Rectal smooth muscle tissue (tissue), 1 donor: ENCODE measurements around the gene RANBP3.
A peak's percentile ranks its signal among the peaks of the same experiment; 100 is the strongest.
"Not testable (repeated sequence)": the region's sequence is repeated elsewhere in the genome, so short reads cannot be mapped to it uniquely, and the experiment has no call there.

Experiments
- H3K27ac ChIP-seq: one replicate; pipeline ENCODE4 v1.7.0; 2013; ENCODE audit warnings: low read depth, low read length, inconsistent platforms
- H3K27me3 ChIP-seq: one replicate; pipeline ENCODE4 v1.7.0; 2013; ENCODE audit warnings: low read length; ENCODE audit not compliant: control insufficient read depth, insufficient read depth
- H3K36me3 ChIP-seq: one replicate; pipeline ENCODE4 v1.7.0; 2013; ENCODE audit warnings: low read length; ENCODE audit not compliant: control insufficient read depth, insufficient read depth
- H3K4me1 ChIP-seq: one replicate; pipeline ENCODE4 v1.7.0; 2013; ENCODE audit warnings: low read length; ENCODE audit not compliant: control insufficient read depth, insufficient read depth
- H3K4me3 ChIP-seq: one replicate; pipeline ENCODE4 v1.7.0; 2013; ENCODE audit warnings: low read length
- H3K9ac ChIP-seq: one replicate; pipeline ENCODE4 v1.7.0; 2013; ENCODE audit warnings: low read length

RANBP3 gene

DNA sequence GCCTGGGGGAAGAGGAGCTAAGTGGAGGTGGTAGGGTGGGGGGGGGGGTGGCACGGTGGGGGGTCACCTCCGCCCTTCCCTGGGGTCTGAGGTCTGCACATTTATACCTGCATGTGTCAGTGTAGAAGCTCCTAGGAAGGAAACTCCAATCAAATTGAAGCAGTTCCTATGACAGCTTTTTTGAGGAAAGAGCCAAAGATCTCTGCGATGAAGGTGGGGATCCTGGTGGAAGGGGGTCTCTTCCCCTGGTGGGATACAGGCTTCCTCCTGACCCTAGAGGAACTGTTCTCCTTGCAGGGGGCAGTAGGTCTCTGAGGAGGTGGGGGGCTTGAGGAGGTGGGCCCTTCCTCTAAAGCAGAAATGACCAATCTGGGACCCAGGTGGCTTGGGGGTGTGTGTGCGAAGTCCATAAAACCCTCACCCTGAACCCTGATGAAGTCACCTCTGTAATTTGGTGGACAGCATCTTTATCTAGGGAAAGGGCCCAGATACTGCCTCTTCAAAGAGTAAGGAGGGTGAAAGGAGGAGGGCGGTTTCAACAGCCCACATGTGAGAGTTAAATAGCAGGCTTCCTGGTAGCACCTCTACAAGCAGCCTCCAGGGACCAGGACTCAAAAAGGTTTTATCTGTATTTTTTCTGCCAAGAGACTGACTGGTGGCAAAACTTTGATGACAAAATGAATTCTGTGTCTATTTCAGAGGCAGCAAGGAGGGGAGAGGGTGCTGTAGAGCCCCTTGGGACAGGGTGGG, 12.9 kb downstream of the RANBP3 start:
- Histone ChIP-seq H3K27me3 (no peaks in the 10 kb centered on the region), H3K4me3 (no peak overlapping the region), H3K4me1 (peaks cover 53% of the 10 kb centered on the region), H3K27ac (no peak overlapping the region), H3K36me3 (peaks cover 2% of the 10 kb centered on the region), H3K9ac (no peak overlapping the region)

DNA sequence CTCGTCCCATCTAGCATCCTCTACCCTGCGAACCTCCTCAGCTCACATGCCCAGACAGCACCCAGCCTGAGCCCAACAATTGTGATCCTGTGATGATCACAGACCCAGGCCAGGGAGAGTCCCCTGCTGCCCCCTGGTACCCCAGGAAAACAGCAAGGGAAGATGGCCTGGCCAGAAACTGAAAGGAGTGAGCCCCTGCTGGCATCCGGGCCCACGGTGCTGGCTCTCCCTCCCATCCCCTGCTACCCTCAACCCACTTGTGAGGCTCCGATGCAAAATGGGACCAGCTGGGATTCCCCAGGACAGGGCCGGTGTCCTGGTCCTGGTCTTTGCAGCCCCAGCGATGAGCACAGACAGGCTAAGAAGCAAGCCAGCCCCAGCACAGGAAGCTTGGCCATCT, 14.1 kb downstream of the RANBP3 start:
- Histone ChIP-seq H3K27ac (no peak overlapping the region), H3K36me3 (peaks cover 2% of the 10 kb centered on the region), H3K4me3 (no peak overlapping the region), H3K4me1 (peaks cover 53% of the 10 kb centered on the region), H3K27me3 (no peaks in the 10 kb centered on the region), H3K9ac (no peak overlapping the region)

DNA sequence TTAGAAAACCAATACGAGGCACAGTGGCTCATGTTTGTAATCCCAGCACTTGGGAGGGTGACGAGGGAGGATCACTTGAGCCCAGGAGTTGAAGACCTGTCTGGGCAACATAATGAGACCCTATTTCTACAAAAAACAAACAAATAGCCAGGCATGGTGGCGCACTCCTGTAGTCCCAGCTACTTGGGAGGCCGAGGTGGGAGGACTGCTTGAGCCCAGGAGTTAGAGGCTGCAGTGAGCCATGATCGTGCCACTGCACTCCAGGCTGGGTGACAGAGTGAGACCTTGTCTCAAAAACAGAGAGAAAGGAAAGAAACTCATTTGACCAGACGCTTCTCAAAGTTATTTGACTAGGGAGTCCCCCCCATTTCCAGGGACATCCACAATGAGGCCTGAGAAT, 14.7 kb downstream of the RANBP3 start:
- not testable (repeated sequence) for H3K9ac ChIP-seq, H3K27me3 ChIP-seq, H3K4me3 ChIP-seq, H3K36me3 ChIP-seq, H3K27ac ChIP-seq
- peaks cover 47% of the 10 kb centered on the region for H3K4me1 ChIP-seq

DNA sequence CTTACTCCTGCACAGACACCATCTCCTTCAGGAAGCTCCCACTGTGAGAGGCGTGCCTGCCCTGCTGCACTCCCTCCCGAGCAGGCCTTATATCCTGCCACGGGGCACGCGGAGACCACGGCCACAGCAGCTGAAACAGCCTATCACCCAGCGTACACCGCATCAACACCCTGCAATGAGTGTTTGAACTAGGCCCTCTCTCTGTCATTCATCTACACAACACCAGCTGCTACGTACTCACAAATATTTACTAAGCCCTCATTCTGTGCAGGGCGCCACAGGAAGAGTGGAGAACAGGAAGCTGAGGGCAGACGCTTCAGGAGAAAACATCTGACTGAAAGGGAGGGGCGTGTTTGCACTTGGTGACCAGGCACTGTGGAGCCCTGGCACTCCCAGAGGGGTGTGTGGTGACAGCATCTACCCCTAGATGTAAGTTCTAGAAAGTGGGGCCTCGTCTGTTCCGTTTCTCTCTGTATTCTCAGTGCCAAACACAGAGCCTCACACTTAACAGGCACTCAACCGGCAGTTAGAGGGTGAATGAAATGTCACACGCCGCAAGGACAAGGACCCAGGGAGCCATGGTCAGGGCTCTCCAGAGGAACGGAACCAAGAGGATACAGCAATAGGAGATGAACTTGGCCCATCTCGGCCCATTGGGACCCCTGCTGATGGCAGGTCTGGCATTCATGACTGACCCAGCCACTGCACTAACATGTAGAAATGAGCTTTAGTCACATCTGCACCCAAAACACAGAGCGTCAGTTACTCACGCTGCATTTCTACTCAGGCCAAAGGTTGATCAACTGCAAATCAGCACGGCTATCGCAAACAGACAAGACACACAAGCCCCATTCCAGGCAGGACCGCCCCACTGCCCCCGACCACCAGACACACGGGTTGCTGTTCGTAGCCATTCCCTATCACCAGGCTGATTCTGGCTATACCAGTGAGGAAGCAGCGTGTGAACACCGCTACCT, 15.7 kb downstream of the RANBP3 start:
- peaks cover 2% of the 10 kb centered on the region for H3K36me3 ChIP-seq
- H3K9ac ChIP-seq: no peak overlapping the region
- H3K27ac ChIP-seq: peak overlapping the region; percentile 62
- H3K4me3 ChIP-seq: peak overlapping the region; percentile 2
- peaks cover 38% of the 10 kb centered on the region for H3K4me1 ChIP-seq
- H3K27me3 ChIP-seq: no peaks in the 10 kb centered on the region

DNA sequence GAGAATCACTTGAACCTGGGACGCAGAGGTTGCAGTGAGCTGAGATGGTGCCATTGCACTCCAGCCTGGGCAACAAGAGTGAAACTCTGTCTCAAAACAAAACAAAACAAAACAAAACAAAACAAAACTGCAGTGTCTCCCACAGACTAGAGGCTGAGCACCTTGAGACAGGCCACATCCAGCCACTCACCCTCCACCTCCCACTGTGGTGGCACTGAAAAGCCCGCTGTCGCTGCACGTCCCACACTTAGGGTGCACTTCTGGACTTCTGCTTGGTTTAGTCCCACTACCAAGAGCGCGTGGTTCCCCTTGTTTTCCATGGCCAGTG, 16.3 kb downstream of the RANBP3 start:
- not testable (repeated sequence) for H3K36me3 ChIP-seq, H3K9ac ChIP-seq, H3K27me3 ChIP-seq
- H3K4me3 ChIP-seq: peak overlapping the region; percentile 2
- peaks cover 33% of the 10 kb centered on the region for H3K4me1 ChIP-seq
- peak overlapping the region; percentile 62 for H3K27ac ChIP-seq

DNA sequence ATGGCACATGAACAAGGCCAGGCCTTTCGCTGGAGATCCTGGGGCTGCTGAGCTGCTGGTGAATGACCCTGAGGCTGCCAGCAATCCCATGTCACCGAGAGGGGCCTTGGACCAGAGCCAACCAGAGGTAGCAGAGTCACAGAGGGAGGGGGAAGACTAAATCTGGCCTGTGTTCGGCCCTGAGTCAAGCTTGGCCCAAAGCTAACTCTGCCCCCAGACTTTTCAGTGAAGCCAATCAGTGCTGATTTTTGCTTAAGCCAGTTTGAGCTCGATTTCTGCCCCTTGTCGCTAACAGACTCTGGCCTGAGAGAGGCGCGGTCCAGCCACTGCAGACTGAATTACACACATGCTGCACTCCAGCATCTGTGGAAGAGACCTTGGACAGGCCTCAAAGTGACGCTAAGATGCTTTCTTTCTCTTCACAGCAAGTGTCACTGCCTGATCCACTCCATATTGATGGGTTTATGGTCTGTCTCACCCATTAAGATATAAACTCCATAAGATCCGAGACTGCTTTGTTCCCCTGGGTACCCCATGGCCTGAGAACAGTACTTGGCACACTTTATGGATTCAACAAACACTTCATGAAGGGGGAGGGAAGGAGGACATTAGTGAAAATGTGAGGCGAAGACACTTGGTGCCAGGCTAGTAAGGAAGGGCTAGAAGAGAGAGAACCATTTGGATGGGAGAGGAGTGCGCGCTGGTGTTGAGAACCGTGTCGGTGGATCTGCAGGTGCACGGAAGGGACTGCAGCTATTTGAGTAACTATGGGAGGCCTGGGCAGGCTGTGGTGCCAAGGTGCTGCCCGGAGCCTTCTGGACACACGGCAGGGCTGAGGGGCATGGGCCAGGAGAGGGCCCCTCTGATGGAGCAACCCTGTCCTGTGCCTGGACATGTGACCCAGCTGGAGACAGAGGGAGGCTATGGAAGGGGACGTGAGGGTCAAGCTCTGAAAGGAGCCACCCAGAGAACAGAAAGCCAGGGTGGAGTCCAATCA, 17.6 kb downstream of the RANBP3 start:
- Histone ChIP-seq H3K9ac (peak overlapping the region; percentile 28), H3K4me3 (no peak overlapping the region), H3K36me3 (no peaks in the 10 kb centered on the region), H3K27ac (peak overlapping the region; percentile 58), H3K27me3 (no peaks in the 10 kb centered on the region), H3K4me1 (peaks cover 25% of the 10 kb centered on the region)

DNA sequence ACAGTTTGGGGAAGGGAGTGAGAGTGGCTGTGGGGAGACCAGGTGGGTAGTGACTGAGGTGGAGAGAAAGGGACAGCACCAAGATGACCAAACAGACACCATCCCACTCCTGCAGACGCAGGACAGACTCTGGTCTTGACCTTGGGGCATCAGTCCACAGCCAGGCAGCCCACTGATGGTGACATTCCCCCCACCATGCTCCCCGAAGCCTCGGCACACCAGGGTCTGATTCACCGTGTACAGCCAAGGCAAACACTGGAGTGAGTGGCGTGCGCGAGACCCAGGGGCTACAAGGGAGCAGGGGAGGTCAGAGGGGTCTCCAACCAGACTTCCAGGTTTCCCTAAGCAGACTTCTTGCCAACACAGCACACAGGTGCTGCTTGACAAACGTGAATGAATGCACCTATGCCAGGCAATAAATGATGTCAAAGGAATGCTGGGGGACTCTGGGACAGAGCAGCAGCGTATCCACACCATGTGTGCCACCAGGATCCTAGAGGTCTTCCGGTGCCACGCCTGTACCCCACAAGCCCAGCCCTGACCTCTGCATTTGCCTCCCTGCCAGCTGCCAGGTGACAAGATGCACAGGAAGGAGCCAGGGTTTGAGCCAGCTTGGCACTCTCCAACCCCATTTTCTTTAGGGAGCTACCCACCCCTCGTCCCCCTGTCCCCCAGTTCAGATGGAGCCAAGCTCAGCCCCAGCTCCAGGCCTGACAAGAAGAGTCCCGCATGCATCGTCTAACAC, 18.5 kb downstream of the RANBP3 start:
- no peaks in the 10 kb centered on the region for H3K27me3 ChIP-seq
- no peak overlapping the region for H3K9ac ChIP-seq
- peaks cover 32% of the 10 kb centered on the region for H3K4me1 ChIP-seq
- H3K36me3 ChIP-seq: no peaks in the 10 kb centered on the region
- H3K4me3 ChIP-seq: no peak overlapping the region
- peak overlapping the region; percentile 16 for H3K27ac ChIP-seq

DNA sequence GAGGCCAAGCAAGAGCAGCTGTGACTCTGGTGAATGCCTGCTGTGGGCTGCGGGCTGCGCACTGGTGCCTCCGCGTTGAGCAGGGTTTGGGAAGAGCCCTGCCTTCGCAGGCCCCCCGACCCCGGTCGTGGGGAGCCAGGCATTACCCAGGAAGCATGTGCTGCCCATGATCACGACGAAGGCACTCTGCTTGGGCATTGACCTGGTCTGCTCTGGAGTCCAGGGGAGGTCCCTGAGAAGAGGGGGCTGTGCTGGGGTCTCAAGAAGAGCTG, 19.2 kb downstream of the RANBP3 start:
- H3K27ac ChIP-seq: no peak overlapping the region
- H3K4me3 ChIP-seq: no peak overlapping the region
- H3K4me1 ChIP-seq: peaks cover 38% of the 10 kb centered on the region
- no peak overlapping the region for H3K9ac ChIP-seq
- no peaks in the 10 kb centered on the region for H3K36me3 ChIP-seq
- no peaks in the 10 kb centered on the region for H3K27me3 ChIP-seq

DNA sequence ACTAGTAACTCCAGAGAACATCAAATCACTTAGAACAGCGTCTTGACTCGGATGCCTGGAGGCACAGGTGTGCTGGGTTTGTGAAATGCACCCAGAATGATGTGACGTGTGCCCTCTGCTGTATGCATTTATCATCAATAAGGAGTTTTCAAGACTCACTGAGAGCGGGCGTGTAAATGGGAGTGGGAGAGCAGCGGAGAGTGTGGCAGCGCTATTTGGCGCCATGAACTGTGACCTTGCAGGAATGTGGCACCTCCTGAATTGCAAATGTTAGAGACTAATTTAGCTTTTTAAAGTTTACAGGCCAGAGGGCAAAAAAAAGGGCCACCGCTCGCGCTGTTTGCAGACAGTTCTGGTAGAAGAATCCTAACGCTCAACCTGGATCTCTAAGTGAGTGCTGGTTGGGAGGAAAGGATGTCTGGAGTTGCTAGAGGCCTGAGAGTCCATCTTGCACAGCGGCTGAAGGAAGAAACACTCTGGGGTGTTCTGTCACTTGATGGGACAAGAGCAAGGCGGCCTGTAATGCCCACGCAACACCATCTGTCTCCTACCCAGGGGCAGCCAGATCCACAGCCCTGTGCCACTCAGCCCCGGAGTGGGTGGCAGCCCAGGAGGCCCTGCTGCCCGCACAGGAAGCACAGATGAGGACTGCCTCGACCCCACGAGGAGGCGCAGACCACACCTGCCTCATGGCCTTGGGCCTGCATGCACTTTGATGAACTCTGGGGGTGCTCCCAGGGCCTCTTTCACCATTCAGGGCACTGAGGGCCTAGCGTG, 19.7 kb downstream of the RANBP3 start:
- peaks cover 43% of the 10 kb centered on the region for H3K4me1 ChIP-seq
- no peaks in the 10 kb centered on the region for H3K27me3 ChIP-seq
- no peaks in the 10 kb centered on the region for H3K36me3 ChIP-seq
- no peak overlapping the region for H3K9ac ChIP-seq
- no peak overlapping the region for H3K27ac ChIP-seq
- no peak overlapping the region for H3K4me3 ChIP-seq

DNA sequence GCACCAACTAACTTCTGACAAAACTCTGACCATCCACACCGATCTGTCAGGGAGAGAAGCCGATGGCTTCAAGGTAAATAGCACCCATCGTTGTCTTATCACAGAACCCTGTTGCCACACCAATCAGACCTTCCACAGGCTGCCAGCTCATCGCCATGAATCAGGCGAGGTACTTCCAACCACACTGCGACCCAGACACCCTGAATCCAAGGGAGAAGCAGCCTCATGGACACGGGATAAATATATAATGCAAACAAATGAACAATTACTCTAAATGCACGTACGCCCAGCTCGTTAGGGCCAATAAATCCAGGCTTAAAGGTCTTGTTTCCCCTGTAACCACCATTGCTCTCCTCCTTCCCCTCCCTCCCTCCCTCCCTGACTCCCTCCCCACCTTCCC, 20.8 kb downstream of the RANBP3 start:
- no peaks in the 10 kb centered on the region for H3K36me3 ChIP-seq
- no peak overlapping the region for H3K27ac ChIP-seq
- peaks cover 48% of the 10 kb centered on the region for H3K4me1 ChIP-seq
- H3K4me3 ChIP-seq: no peak overlapping the region
- no peaks in the 10 kb centered on the region for H3K27me3 ChIP-seq
- H3K9ac ChIP-seq: no peak overlapping the region

DNA sequence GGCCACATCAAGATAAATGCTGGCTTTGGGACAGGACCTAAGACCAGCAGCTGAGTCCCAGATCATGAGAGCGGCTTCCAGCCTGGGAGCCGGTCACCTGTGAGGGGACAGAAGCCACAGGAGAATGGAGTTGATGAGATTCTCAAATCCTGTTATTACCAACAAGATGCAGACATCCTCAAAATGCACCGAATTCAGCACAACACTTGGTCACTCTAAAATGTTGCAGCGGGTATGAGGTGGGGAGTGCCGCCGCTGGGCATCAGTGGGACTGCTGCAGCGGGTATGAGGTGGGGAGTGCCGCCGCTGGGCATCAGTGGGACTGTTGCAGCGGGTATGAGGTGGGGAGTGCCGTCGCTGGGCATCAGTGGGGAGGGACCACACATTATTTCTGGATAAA, 21.2 kb downstream of the RANBP3 start:
- Histone ChIP-seq H3K36me3 (no peaks in the 10 kb centered on the region), H3K27me3 (no peaks in the 10 kb centered on the region), H3K4me1 (peaks cover 49% of the 10 kb centered on the region), H3K4me3 (no peak overlapping the region), H3K27ac (peak overlapping the region; percentile 24), H3K9ac (no peak overlapping the region)
